H1 (cell line): ENCODE results near the gene ZNRF3. TPM values are rescaled to one million over a fixed set of nuclear protein-coding genes. Genes with fewer than 3 reads are reported as not detected.

Source experiments
- CTCF ChIA-PET: fragments of 300-600 bp; sonication (Branson Sonifier 250); formaldehyde crosslinking; loops from one replicate; lab custom pipeline; 2021; ENCODE audit not compliant: partially characterized antibody; lab: Charles Lee
- POLR2A ChIA-PET: fragments of 300-600 bp; sonication (Branson Sonifier 250); formaldehyde crosslinking; loops from one replicate; lab custom pipeline; 2021; ENCODE audit warnings: inconsistent platforms; ENCODE audit not compliant: partially characterized antibody; lab: Charles Lee
- DNase-seq, 2 experiments: peaks; one replicate each; pipeline versions ENCODE4 v3.0.0 to v3.0.0-alpha.2; 2010 to 2022; ENCODE audit warnings: low spot score in 2 of 2, low read depth in 1 of 2, mixed read lengths in 1 of 2
- FAIRE-seq: peaks from 2 replicates; lab custom pipeline; 2011; peaks lifted over from hg19 to GRCh38; lab: Jason Lieb, UNC
- H2AFZ ChIP-seq: 2 replicates; pipeline ENCODE4 v1.8.1; 2012; ENCODE audit warnings: low read length, inconsistent platforms
- H2AK5ac ChIP-seq: 2 replicates; pipeline ENCODE4 v1.6.1; 2013; ENCODE audit warnings: low read depth, low read length
- H2BK120ac ChIP-seq: replicated peaks from 2 replicates; pipeline ENCODE3; 2013; ENCODE audit warnings: low read depth, low read length, inconsistent platforms
- H2BK12ac ChIP-seq: 2 replicates; pipeline ENCODE4 v1.6.1; 2013; ENCODE audit warnings: low read depth, low read length
- H2BK15ac ChIP-seq: 2 replicates; pipeline ENCODE4 v1.6.1; 2013; ENCODE audit warnings: low read length
- H2BK20ac ChIP-seq: 2 replicates; pipeline ENCODE4 v1.6.1; 2013; ENCODE audit warnings: low read length
- H2BK5ac ChIP-seq: 2 replicates; pipeline ENCODE4 v1.6.1; 2013; ENCODE audit warnings: low read depth, low read length
- H3K14ac ChIP-seq: 2 replicates; pipeline ENCODE4 v1.6.1; 2013; ENCODE audit warnings: inconsistent platforms; ENCODE audit not compliant: insufficient read length
- H3K18ac ChIP-seq: 2 replicates; pipeline ENCODE4 v1.6.1; 2013; ENCODE audit warnings: low read length; ENCODE audit errors: extremely low read depth
- H3K23ac ChIP-seq: 2 replicates; pipeline ENCODE4 v1.6.1; 2013; ENCODE audit warnings: inconsistent platforms; ENCODE audit not compliant: insufficient read length
- H3K23me2 ChIP-seq: 2 replicates; pipeline ENCODE4 v1.6.1; 2013; ENCODE audit warnings: low read depth, low read length
- H3K27ac ChIP-seq: 2 replicates; pipeline ENCODE4 v1.6.1; 2011; ENCODE audit warnings: low read depth, low read length, inconsistent platforms
- H3K27me3 ChIP-seq, 4 experiments: replicated peaks in 1 of 4; 1 replicate in 1 of 4; 2 replicates in 3 of 4; pipeline versions ENCODE4 v1.6.1 to v1.8.1; 2011 to 2013; ENCODE audit warnings: low read length in 3 of 4, mild to moderate bottlenecking in 3 of 4, inconsistent platforms in 2 of 4, mixed read lengths in 2 of 4, moderate library complexity in 1 of 4; ENCODE audit not compliant: control insufficient read depth in 3 of 4, insufficient read depth in 3 of 4; ENCODE audit errors: extremely low read depth in 1 of 4
- H3K36me3 ChIP-seq, 4 experiments: 2 replicates each; pipeline versions ENCODE4 v1.6.1 to v1.8.1; 2011 to 2013; ENCODE audit warnings: mild to moderate bottlenecking in 4 of 4, low read length in 3 of 4, moderate library complexity in 2 of 4, control low read depth in 1 of 4, inconsistent platforms in 1 of 4; ENCODE audit not compliant: insufficient read depth in 4 of 4, control insufficient read depth in 2 of 4
- H3K4ac ChIP-seq: replicated peaks from 2 replicates; pipeline ENCODE3; 2013; ENCODE audit warnings: low read length, low read depth, mixed read lengths, inconsistent platforms; ENCODE audit not compliant: insufficient read length
- H3K4me1 ChIP-seq, 4 experiments: replicated peaks in 1 of 4; 1 replicate in 1 of 4; 2 replicates in 3 of 4; pipeline versions ENCODE4 v1.6.1 to v1.8.1; 2011 to 2013; ENCODE audit warnings: low read length in 3 of 4, inconsistent platforms in 2 of 4, mixed read lengths in 1 of 4; ENCODE audit not compliant: insufficient read depth in 4 of 4, control insufficient read depth in 3 of 4
- H3K4me2 ChIP-seq, 2 experiments: 2 replicates each; pipeline versions ENCODE4 v1.6.1 to v1.8.1; 2011 to 2013; ENCODE audit warnings: low read depth in 2 of 2, low read length in 2 of 2, control low read depth in 1 of 2, inconsistent platforms in 1 of 2, mild to moderate bottlenecking in 1 of 2; ENCODE audit not compliant: insufficient read depth in 1 of 2
- H3K4me3 ChIP-seq, 4 experiments: fragments of 200-600, 300-600 bp in 1 of 4; sonication (generic), shearing (Covaris generic), sonication (Bioruptor Twin) in 1 of 4; 2 replicates each; pipeline versions ENCODE4 v1.5.1 to v1.8.1; 2011 to 2016; ENCODE audit warnings: low read length in 4 of 4, low read depth in 3 of 4, control low read depth in 2 of 4, inconsistent platforms in 2 of 4, mild to moderate bottlenecking in 2 of 4, mixed read lengths in 1 of 4, moderate library complexity in 1 of 4; ENCODE audit not compliant: insufficient read depth in 2 of 4; ENCODE audit errors: extremely low read depth in 1 of 4
- H3K56ac ChIP-seq: replicated peaks from 2 replicates; pipeline ENCODE3; 2013; ENCODE audit warnings: low read depth, mild to moderate bottlenecking, mixed read lengths, low read length, inconsistent platforms; ENCODE audit not compliant: insufficient read length
- H3K79me1 ChIP-seq: 2 replicates; pipeline ENCODE4 v1.6.1; 2013; ENCODE audit warnings: low read depth, low read length, control low read depth
- H3K79me2 ChIP-seq, 2 experiments: 2 replicates each; pipeline versions ENCODE4 v1.6.1 to v1.8.1; 2012 to 2013; ENCODE audit warnings: low read length in 2 of 2, mild to moderate bottlenecking in 2 of 2, inconsistent platforms in 1 of 2; ENCODE audit not compliant: insufficient read depth in 2 of 2, control insufficient read depth in 1 of 2
- H3K9ac ChIP-seq, 4 experiments: replicated peaks in 1 of 4; 1 replicate in 1 of 4; 2 replicates in 3 of 4; pipeline versions ENCODE4 v1.6.1 to v1.8.1; 2011 to 2013; ENCODE audit warnings: low read depth in 3 of 4, low read length in 3 of 4, control low read depth in 2 of 4, mild to moderate bottlenecking in 2 of 4, moderate library complexity in 2 of 4, inconsistent platforms in 1 of 4; ENCODE audit errors: extremely low read depth in 1 of 4
- H3K9me3 ChIP-seq, 2 experiments: 2 replicates each; pipeline versions ENCODE4 v1.6.1 to v1.8.1; 2012 to 2013; ENCODE audit warnings: mild to moderate bottlenecking in 2 of 2, moderate library complexity in 2 of 2, control low read depth in 1 of 2, inconsistent platforms in 1 of 2, low read depth in 1 of 2, low read length in 1 of 2, mixed read lengths in 1 of 2; ENCODE audit not compliant: insufficient read depth in 2 of 2
- H4K20me1 ChIP-seq, 2 experiments: replicated peaks in 1 of 2; 2 replicates each; pipeline versions ENCODE3 to v1.8.1; 2011 to 2013; ENCODE audit warnings: inconsistent platforms in 2 of 2, low read length in 2 of 2, mild to moderate bottlenecking in 1 of 2; ENCODE audit not compliant: insufficient read depth in 2 of 2, control insufficient read depth in 1 of 2
- H4K5ac ChIP-seq: 2 replicates; pipeline ENCODE4 v1.6.1; 2013; ENCODE audit warnings: low read length, low read depth, mixed read lengths, inconsistent platforms; ENCODE audit not compliant: insufficient read length
- H4K8ac ChIP-seq: 2 replicates; pipeline ENCODE4 v1.8.0; 2013; ENCODE audit warnings: mild to moderate bottlenecking, moderate library complexity, low read length, inconsistent platforms; ENCODE audit not compliant: insufficient read depth; ENCODE audit errors: extremely low read depth
- H4K91ac ChIP-seq: replicated peaks from 2 replicates; pipeline ENCODE3; 2013; ENCODE audit warnings: low read length, mixed read lengths, inconsistent platforms; ENCODE audit not compliant: insufficient read length
- ATF3 ChIP-seq: IDR thresholded peaks from 2 replicates; pipeline ENCODE4 v1.6.1; 2011; ENCODE audit warnings: low read depth, mild to moderate bottlenecking, low read length; ENCODE audit not compliant: insufficient read depth
- CEBPB ChIP-seq: IDR thresholded peaks from 2 replicates; pipeline ENCODE4 v1.6.1; 2012; ENCODE audit warnings: low read depth, low read length
- CHD1 ChIP-seq: IDR thresholded peaks from 2 replicates; pipeline ENCODE4 v1.6.1; 2012; ENCODE audit warnings: low read depth, low read length, improper control_type of control experiment
- CHD2 ChIP-seq: IDR thresholded peaks from 2 replicates; pipeline ENCODE4 v1.6.1; 2012; ENCODE audit warnings: low read length, improper control_type of control experiment
- CREB1 ChIP-seq: IDR thresholded peaks from 2 replicates; pipeline ENCODE4 v1.6.1; 2012; ENCODE audit warnings: inconsistent platforms
- GABPA ChIP-seq: IDR thresholded peaks from 2 replicates; pipeline ENCODE4 v1.6.1; 2011; ENCODE audit warnings: mild to moderate bottlenecking, low read length, moderate library complexity, borderline replicate concordance; ENCODE audit not compliant: insufficient read depth
- MAFK ChIP-seq: IDR thresholded peaks from 2 replicates; pipeline ENCODE4 v1.6.1; 2012; ENCODE audit warnings: low read depth, mild to moderate bottlenecking, improper control_type of control experiment, low read length
- RFX5 ChIP-seq: IDR thresholded peaks from 2 replicates; pipeline ENCODE4 v1.6.1; 2011; ENCODE audit warnings: low read depth, low read length, improper control_type of control experiment, borderline replicate concordance
- RNF2 ChIP-seq: fragments of 200-900, 300-1000 bp; sonication (generic); IDR thresholded peaks from 2 replicates; pipeline ENCODE4 v1.7.1; 2016; ENCODE audit warnings: borderline replicate concordance, low read depth, mild to moderate bottlenecking, antibody characterized with exemption, low read length; ENCODE audit not compliant: poor library complexity, severe bottlenecking; ENCODE audit errors: missing control alignments
- SIN3A ChIP-seq, 2 experiments: IDR thresholded peaks in 1 of 2; conservative IDR thresholded peaks in 1 of 2; 2 replicates each; pipeline ENCODE4 v1.6.1; 2011 to 2012; ENCODE audit warnings: low read length in 2 of 2, improper control_type of control experiment in 1 of 2, low read depth in 1 of 2, mild to moderate bottlenecking in 1 of 2
- SP4 ChIP-seq: IDR thresholded peaks from 2 replicates; pipeline ENCODE4 v1.6.1; 2012; ENCODE audit warnings: low read length, inconsistent platforms
- TAF7 ChIP-seq: optimal IDR thresholded peaks from 2 replicates; pipeline ENCODE3; 2011; ENCODE audit warnings: low read depth, mild to moderate bottlenecking, inconsistent platforms, low read length, moderate library complexity, borderline replicate concordance
- TCF12 ChIP-seq: IDR thresholded peaks from 2 replicates; pipeline ENCODE4 v1.6.1; 2011; ENCODE audit warnings: low read depth, mild to moderate bottlenecking, low read length
- WGBS, 2 experiments: shearing (Covaris generic) in 1 of 2; methylation state at CpG; one replicate each; pipeline versions ENCODE4 v1.1.6 to v1.1.7; 2013 to 2015; ENCODE audit warnings: low lambda C conversion rate in 2 of 2, mixed read lengths in 2 of 2, inconsistent platforms in 1 of 2, low coverage in 1 of 2, missing lambda C conversion rate in 1 of 2; ENCODE audit not compliant: insufficient replicate concordance in 2 of 2, insufficient coverage in 1 of 2, insufficient read length in 1 of 2; ENCODE audit errors: extremely low coverage in 1 of 2, missing lambda C conversion rate in 1 of 2; 5-methylcytosine and 5-hydroxymethylcytosine counted together
- polyA plus RNA-seq, 7 experiments: library from polyadenylated mRNA; depleted of rRNA in 3 of 7; stranded (reverse) in 5 of 7; unstranded in 2 of 7; fragments of >200 nt in 5 of 7; fragments of 200-250 nt in 2 of 7; gene quantifications; 1 replicate in 5 of 7; 2 replicates in 1 of 7; 4 replicates in 1 of 7; pipeline versions ENCODE4 v1.2.1 to v1.2.3, GENCODE V29; 2011 to 2013; ENCODE audit warnings: missing spikeins in 2 of 7, mixed read lengths in 2 of 7
- total RNA-seq: library from RNA; stranded (reverse); fragmentation: NEBNext Ultra II Directional; extraction: Animal tissue kit (Norgen Biotek cat#: 25700); gene quantifications from 2 replicates; pipeline ENCODE4 v1.2.1, GENCODE V29; 2021

Gene ZNRF3
- total and polyA plus RNA-seq, 2 of the 8 experiments (the other 6 are each of a cell fraction or from before 2014, with no cell fraction given), result 14.1 to 21.7 TPM

- H3K4me1 ChIP-seq, result peaks cover 0 to 6% (median under 1%) of the 10 kb centered on the region in 4 experiments; a peak in 4 of 7 replicates
- no peak overlapping the region for H3K4me3 ChIP-seq
- FAIRE-seq (no peak), DNase-seq (no peak)
- H4K20me1 ChIP-seq, result peaks cover 0 to 8% of the 10 kb centered on the region in 2 experiments
- no peak overlapping the region for H2BK15ac ChIP-seq
- no peaks in the 10 kb centered on the region for H3K9me3 ChIP-seq
- H2BK120ac ChIP-seq, result no peak overlapping the region
- no peak overlapping the region for H3K4me2 ChIP-seq
- H3K27ac ChIP-seq, result no peak overlapping the region
- H3K23ac ChIP-seq, result no peak overlapping the region
- H4K91ac ChIP-seq, result no peak overlapping the region
- H3K4ac ChIP-seq, result no peak overlapping the region
- H2BK20ac ChIP-seq, result 0 out of 2 replicates have a peak overlapping the region, but pooled peaks have one; percentile 15
- H3K79me2 ChIP-seq, result peaks cover 0 to 26% of the 10 kb centered on the region in 2 experiments; a peak in 2 of 4 replicates
- H3K36me3 ChIP-seq, result no peaks in the 10 kb centered on the region
- CTCF ChIA-PET, result interaction anchor here (0.7 to 5.8 kb wide), 7 partner anchors 17 to 186 kb away, joined by 3 to 67 read pairs (median 3); no protein-coding TSS in a partner anchor
- no peak overlapping the region for H2AK5ac ChIP-seq
- H3K27me3 ChIP-seq, result no peaks in the 10 kb centered on the region
- H3K9ac ChIP-seq, result no peak overlapping the region
- H4K5ac ChIP-seq, result no peak overlapping the region
- 86% methylated on average over 4 of the region's 4 CpGs; no CpG with 5 or more reads in 1 of the 2 experiments for WGBS, 2 experiments
- no peak overlapping the region for H3K14ac ChIP-seq
- H2BK12ac ChIP-seq, result no peak overlapping the region
- H3K23me2 ChIP-seq, result no peaks in the 10 kb centered on the region
- no peak overlapping the region for H2BK5ac ChIP-seq
- no peak overlapping the region; the same call in 1 of the 2 replicates for H4K8ac ChIP-seq
- no peak overlapping the region for H3K18ac ChIP-seq
- no peak overlapping the region for H2AFZ ChIP-seq
- H3K79me1 ChIP-seq, result peaks cover 13% of the 10 kb centered on the region
- POLR2A ChIA-PET, result interaction anchor here (0.9 to 1.0 kb wide), 2 partner anchors 17 to 51 kb away, joined by 3 read pairs; no protein-coding TSS in a partner anchor
- H3K56ac ChIP-seq, result no peak overlapping the region
- no peak for TF ChIP-seq SP4
- no peak for TF ChIP-seq CREB1
- TF ChIP-seq TCF12, result no peak
- no peak for TF ChIP-seq SIN3A (conservative IDR thresholded peaks at IDR 0.05 in 1 of 2, IDR thresholded peaks at IDR 0.05 in 1 of 2; ENCODE audit: low read depth in 1 of 2, low read length in 2 of 2)
- TF ChIP-seq ATF3, result no peak
- no peak for TF ChIP-seq CHD2
- no peak for TF ChIP-seq TAF7
- no peak for TF ChIP-seq CEBPB
- no peak for TF ChIP-seq RNF2
- TF ChIP-seq CHD1, result no peak
- no peak for TF ChIP-seq GABPA
- no peak for TF ChIP-seq MAFK
- no peak for TF ChIP-seq RFX5
Measured at GRCh38 chr22:29037340-29037932, 154.1 kb downstream of the ZNRF3 start.
